HEK293 (cell line): Measurements from ENCODE around the gene SOX5.

Source experiments
- CTCF ChIA-PET: fragments of 350-600 bp; formaldehyde crosslinking; extraction: SDS; loops from one replicate; lab custom pipeline; 2021; ENCODE audit warnings: antibody characterized with exemption; lab: Yijun Ruan, JAX
- POLR2A ChIA-PET: fragments of 300-600 bp; formaldehyde crosslinking; extraction: SDS; loops from one replicate; lab custom pipeline; 2020; ENCODE audit warnings: antibody characterized with exemption, inconsistent platforms; lab: Yijun Ruan, JAX
- H3K27ac ChIP-seq: fragments of 200-500 bp; sonication (Bioruptor generic); 2 replicates; pipeline ENCODE4 v1.5.1; 2014; ENCODE audit warnings: low read depth, low read length, control low read depth, inconsistent platforms; ENCODE audit errors: extremely low read depth
- H3K36me3 ChIP-seq, 2 experiments: fragments of 200-500 bp in 1 of 2; sonication (Bioruptor generic) in 1 of 2; 1 replicate in 1 of 2; 2 replicates in 1 of 2; pipeline ENCODE4 v1.5.1; 2014 to 2017; ENCODE audit warnings: inconsistent platforms in 2 of 2, low read length in 2 of 2; ENCODE audit not compliant: control insufficient read depth in 2 of 2, insufficient read depth in 1 of 2
- H3K4me1 ChIP-seq: fragments of 200-500 bp; sonication (Bioruptor generic); 2 replicates; pipeline ENCODE4 v1.5.1; 2014; ENCODE audit warnings: mild to moderate bottlenecking, low read length, inconsistent platforms; ENCODE audit not compliant: control insufficient read depth, insufficient read depth
- H3K4me3 ChIP-seq: 2 replicates; pipeline ENCODE4 v1.5.1; 2011; ENCODE audit warnings: low read depth, mild to moderate bottlenecking, control low read depth, low read length, moderate library complexity
- H3K9me3 ChIP-seq: fragments of 200-500 bp; sonication (Bioruptor generic); 2 replicates; pipeline ENCODE4 v1.5.1; 2014; ENCODE audit warnings: low read depth, low read length, inconsistent platforms; ENCODE audit not compliant: control insufficient read depth, insufficient read depth
- GLIS2 ChIP-seq: fragments of 450-650 bp; formaldehyde crosslinking; IDR thresholded peaks from 2 replicates; pipeline ENCODE4 v1.5.1; 2016; ENCODE audit warnings: missing biosample characterization, missing genetic modification characterization
- PRDM4 ChIP-seq: fragments of 450-650 bp; formaldehyde crosslinking; IDR thresholded peaks from 2 replicates; pipeline ENCODE4 v1.5.1; 2017; ENCODE audit warnings: missing biosample characterization, missing genetic modification characterization
- RBAK ChIP-seq: fragments of 450-650 bp; formaldehyde crosslinking; IDR thresholded peaks from 2 replicates; pipeline ENCODE4 v1.5.1; 2016; ENCODE audit warnings: missing biosample characterization, missing genetic modification characterization
- REST ChIP-seq: fragments of 450-650 bp; formaldehyde crosslinking; IDR thresholded peaks from 2 replicates; pipeline ENCODE4 v1.5.1; 2016; ENCODE audit warnings: missing biosample characterization, missing genetic modification characterization
- TRIM28 ChIP-seq: IDR thresholded peaks from 2 replicates; pipeline ENCODE4 v1.6.1; 2011; ENCODE audit warnings: low read length, control low read depth, borderline replicate concordance
- ZBTB17 ChIP-seq: fragments of 450-650 bp; formaldehyde crosslinking; IDR thresholded peaks from 2 replicates; pipeline ENCODE4 v1.5.1; 2016; ENCODE audit warnings: missing biosample characterization, missing genetic modification characterization
- ZNF157 ChIP-seq: fragments of 450-650 bp; formaldehyde crosslinking; IDR thresholded peaks from 2 replicates; pipeline ENCODE4 v1.5.1; 2016; ENCODE audit warnings: missing biosample characterization, missing genetic modification characterization
- ZNF175 ChIP-seq: fragments of 450-650 bp; formaldehyde crosslinking; IDR thresholded peaks from 2 replicates; pipeline ENCODE4 v1.5.1; 2016; ENCODE audit warnings: missing biosample characterization, missing genetic modification characterization
- ZNF211 ChIP-seq: fragments of 450-650 bp; formaldehyde crosslinking; IDR thresholded peaks from 2 replicates; pipeline ENCODE4 v1.5.1; 2016; ENCODE audit warnings: low read depth, missing biosample characterization, missing genetic modification characterization
- ZNF26 ChIP-seq: fragments of 450-650 bp; formaldehyde crosslinking; IDR thresholded peaks from 2 replicates; pipeline ENCODE4 v1.5.1; 2016; ENCODE audit warnings: missing biosample characterization, missing genetic modification characterization
- ZNF48 ChIP-seq: fragments of 450-650 bp; formaldehyde crosslinking; IDR thresholded peaks from 2 replicates; pipeline ENCODE4 v1.5.1; 2016; ENCODE audit warnings: missing biosample characterization, missing genetic modification characterization
- ZNF514 ChIP-seq: fragments of 450-650 bp; formaldehyde crosslinking; IDR thresholded peaks from 2 replicates; pipeline ENCODE4 v1.5.1; 2016; ENCODE audit warnings: missing biosample characterization, missing genetic modification characterization
- ZNF549 ChIP-seq: fragments of 450-650 bp; IDR thresholded peaks from 2 replicates; pipeline ENCODE4 v1.5.1; 2018; ENCODE audit warnings: missing biosample characterization, missing genetic modification characterization, mild to moderate bottlenecking, inconsistent platforms, moderate library complexity
- ZNF76 ChIP-seq: fragments of 450-650 bp; formaldehyde crosslinking; IDR thresholded peaks from 2 replicates; pipeline ENCODE4; 2016; ENCODE audit warnings: low read depth, missing biosample characterization, missing genetic modification characterization, borderline replicate concordance
- ZNF792 ChIP-seq: fragments of 450-650 bp; formaldehyde crosslinking; IDR thresholded peaks from 2 replicates; pipeline ENCODE4 v1.5.1; 2016; ENCODE audit warnings: missing biosample characterization, missing genetic modification characterization
- ZSCAN16 ChIP-seq: fragments of 450-650 bp; formaldehyde crosslinking; IDR thresholded peaks from 2 replicates; pipeline ENCODE4 v1.5.1; 2016; ENCODE audit warnings: missing biosample characterization, missing genetic modification characterization
- TF ChIP-seq, protein P1 (sequence below): fragments of 450-650 bp; formaldehyde crosslinking; IDR thresholded peaks from 2 replicates; pipeline ENCODE4 v1.5.1; 2017; ENCODE audit warnings: missing biosample characterization, missing genetic modification characterization

Gene SOX5

GRCh38 chr12:23945249-23945648 lies 4.2 kb downstream of the SOX5 start (continued):
- TF ChIP-seq REST (tag by site-specific recombination): no peak
- TF ChIP-seq RBAK (tag by site-specific recombination): no peak
- no peak for TF ChIP-seq ZNF792 (tag by site-specific recombination)
- no peak for TF ChIP-seq PRDM4 (tag by site-specific recombination)
- no peak for TF ChIP-seq ZNF26 (tag by site-specific recombination)
- TF ChIP-seq GLIS2: no peak

DNA sequence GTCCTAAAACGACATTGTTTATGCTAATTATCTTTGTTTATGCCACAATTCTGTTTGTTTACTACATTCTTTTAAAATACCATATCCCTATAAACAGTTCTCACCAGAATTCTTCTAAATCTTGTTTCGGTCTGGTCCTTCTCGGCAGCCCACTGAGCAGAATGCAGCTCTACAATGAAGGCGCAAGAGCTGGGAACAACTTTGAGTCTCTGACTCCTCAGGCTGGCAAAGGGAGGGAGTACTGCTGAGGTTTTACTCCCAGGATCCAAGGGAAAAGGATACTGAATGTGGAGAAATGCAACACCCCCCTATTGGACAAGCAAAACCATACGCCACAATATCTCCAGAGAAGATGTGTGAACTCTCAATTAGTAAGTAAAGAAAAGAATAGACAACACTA lies 5.4 kb downstream of the SOX5 start:
- no peaks in the 10 kb centered on the region for H3K9me3 ChIP-seq
- H3K27ac ChIP-seq: no peak overlapping the region
- TF ChIP-seq ZNF175 (tag by site-specific recombination) (no peak), ZBTB17 (0 out of 2 replicates have a peak, but pooled peaks have one; percentile 16), ZNF514 (tag by site-specific recombination) (no peak)
- TF ChIP-seq, protein P1, sequence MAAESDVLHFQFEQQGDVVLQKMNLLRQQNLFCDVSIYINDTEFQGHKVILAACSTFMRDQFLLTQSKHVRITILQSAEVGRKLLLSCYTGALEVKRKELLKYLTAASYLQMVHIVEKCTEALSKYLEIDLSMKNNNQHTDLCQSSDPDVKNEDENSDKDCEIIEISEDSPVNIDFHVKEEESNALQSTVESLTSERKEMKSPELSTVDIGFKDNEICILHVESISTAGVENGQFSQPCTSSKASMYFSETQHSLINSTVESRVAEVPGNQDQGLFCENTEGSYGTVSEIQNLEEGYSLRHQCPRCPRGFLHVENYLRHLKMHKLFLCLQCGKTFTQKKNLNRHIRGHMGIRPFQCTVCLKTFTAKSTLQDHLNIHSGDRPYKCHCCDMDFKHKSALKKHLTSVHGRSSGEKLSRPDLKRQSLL (tag by site-specific recombination): 0 out of 2 replicates have a peak, but pooled peaks have one; percentile 19
- no peaks in the 10 kb centered on the region for H3K36me3 ChIP-seq
- ChIA-PET CTCF (no interaction called here), POLR2A (no interaction called here)
- no peaks in the 10 kb centered on the region for H3K4me1 ChIP-seq
- no peak overlapping the region for H3K4me3 ChIP-seq

DNA sequence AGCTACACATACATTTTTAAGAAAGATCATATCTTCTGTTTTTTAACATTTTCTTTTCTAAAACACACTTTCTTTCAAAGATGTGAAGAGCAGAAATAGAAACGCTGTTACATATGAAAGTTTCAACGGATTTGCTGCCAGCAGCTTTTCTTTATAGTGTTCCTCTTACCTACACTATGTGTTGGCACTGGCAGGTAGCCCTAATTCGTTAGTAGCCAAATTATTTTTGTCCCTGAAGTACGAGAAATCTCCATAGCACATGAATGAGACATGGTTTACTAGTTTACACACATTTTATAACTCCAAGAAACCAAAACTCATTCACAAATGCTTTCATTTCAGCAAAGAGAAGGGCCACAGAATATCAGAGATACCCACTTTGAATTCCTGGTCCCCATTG lies 6.6 kb downstream of the SOX5 start:
- Histone ChIP-seq H3K4me1 (no peaks in the 10 kb centered on the region), H3K9me3 (no peaks in the 10 kb centered on the region), H3K4me3 (no peak overlapping the region), H3K36me3 (no peaks in the 10 kb centered on the region), H3K27ac (no peak overlapping the region)
- no peak for TF ChIP-seq ZNF549 (tag by site-specific recombination)
- no peak for TF ChIP-seq TRIM28
- no peak for TF ChIP-seq ZNF157 (tag by site-specific recombination)
- TF ChIP-seq ZSCAN16 (tag by site-specific recombination): no peak
- no peak for TF ChIP-seq ZNF211 (tag by site-specific recombination)
- no peak for TF ChIP-seq ZNF48 (tag by site-specific recombination)
- no peak for TF ChIP-seq ZNF76
- CTCF ChIA-PET: no interaction called here
- POLR2A ChIA-PET: no interaction called here
